Neuronal stem cell (in vitro differentiated cells): ENCODE data around the gene ITPK1.

ENCODE experiments used
- DNase-seq: peaks from one replicate; pipeline ENCODE4 v3.0.0-alpha.2; 2013; ENCODE audit warnings: low spot score
- H2AFZ ChIP-seq: one replicate; pipeline ENCODE4 v1.6.1; 2013; ENCODE audit warnings: mild to moderate bottlenecking, low read length, inconsistent platforms
- H2AK5ac ChIP-seq: 2 replicates; pipeline ENCODE4 v1.6.1; 2013; ENCODE audit warnings: low read depth, mild to moderate bottlenecking, inconsistent platforms, low read length, moderate library complexity, mixed read lengths
- H2BK120ac ChIP-seq: 2 replicates; pipeline ENCODE4 v1.6.1; 2013; ENCODE audit warnings: low read depth, mild to moderate bottlenecking, inconsistent platforms, low read length, moderate library complexity, mixed read lengths
- H2BK12ac ChIP-seq: one replicate; pipeline ENCODE4 v1.6.1; 2013; ENCODE audit warnings: low read length, inconsistent platforms
- H2BK15ac ChIP-seq: 2 replicates; pipeline ENCODE4 v1.6.1; 2013; ENCODE audit warnings: mild to moderate bottlenecking, low read length, inconsistent platforms, mixed read lengths
- H2BK5ac ChIP-seq: one replicate; pipeline ENCODE4 v1.6.1; 2013; ENCODE audit warnings: inconsistent platforms, mild to moderate bottlenecking, low read length, moderate library complexity
- H3K14ac ChIP-seq: one replicate; pipeline ENCODE4 v1.6.1; 2013; ENCODE audit warnings: low read length, inconsistent platforms
- H3K18ac ChIP-seq: 2 replicates; pipeline ENCODE4 v1.6.1; 2013; ENCODE audit warnings: low read length, inconsistent platforms
- H3K23ac ChIP-seq: 2 replicates; pipeline ENCODE4 v1.6.1; 2013; ENCODE audit warnings: low read depth, mild to moderate bottlenecking, mixed read lengths, low read length, inconsistent platforms; ENCODE audit not compliant: poor library complexity
- H3K27ac ChIP-seq: replicated peaks from 3 replicates; pipeline ENCODE4 v1.5.1; 2013; ENCODE audit warnings: low read length, inconsistent platforms
- H3K27me3 ChIP-seq, 3 experiments: 2 replicates each; pipeline ENCODE4 v1.6.1; 2013; ENCODE audit warnings: low read length in 3 of 3, mild to moderate bottlenecking in 2 of 3, inconsistent platforms in 1 of 3, low read depth in 1 of 3, mixed read lengths in 1 of 3, moderate library complexity in 1 of 3; ENCODE audit not compliant: control insufficient read depth in 3 of 3, insufficient read depth in 3 of 3
- H3K36me3 ChIP-seq, 2 donors: replicated peaks in 1 of 2; 2 replicates each; pipeline ENCODE4 v1.6.1; 2013; ENCODE audit warnings: low read length in 2 of 2; ENCODE audit not compliant: control insufficient read depth in 2 of 2, insufficient read depth in 2 of 2
- H3K4ac ChIP-seq: 2 replicates; pipeline ENCODE4 v1.6.1; 2013; ENCODE audit warnings: inconsistent platforms, mild to moderate bottlenecking, low read length, moderate library complexity
- H3K4me1 ChIP-seq, 2 donors: 1 replicate in 1 of 2; 2 replicates in 1 of 2; pipeline ENCODE4 v1.6.1; 2013; ENCODE audit warnings: low read length in 2 of 2, low read depth in 1 of 2; ENCODE audit not compliant: control insufficient read depth in 2 of 2, insufficient read depth in 1 of 2
- H3K4me2 ChIP-seq: one replicate; pipeline ENCODE4 v1.6.1; 2013; ENCODE audit warnings: mild to moderate bottlenecking, low read length, inconsistent platforms; ENCODE audit not compliant: insufficient read depth, poor library complexity, severe bottlenecking
- H3K4me3 ChIP-seq, 2 donors: 2 replicates each; pipeline ENCODE4 v1.5.1; 2013; ENCODE audit warnings: low read length in 2 of 2, mild to moderate bottlenecking in 2 of 2, inconsistent platforms in 1 of 2, moderate library complexity in 1 of 2
- H3K79me1 ChIP-seq: one replicate; pipeline ENCODE4 v1.6.1; 2013; ENCODE audit warnings: low read depth, mild to moderate bottlenecking, inconsistent platforms, low read length, moderate library complexity
- H3K9ac ChIP-seq: one replicate; pipeline ENCODE4 v1.6.1; 2013; ENCODE audit warnings: mild to moderate bottlenecking, low read depth, low read length, inconsistent platforms; ENCODE audit not compliant: poor library complexity
- H3K9me3 ChIP-seq, 2 donors: replicated peaks in 1 of 2; 2 replicates each; pipeline versions ENCODE3 to v1.6.1; 2013; ENCODE audit warnings: low read length in 2 of 2, mild to moderate bottlenecking in 2 of 2, inconsistent platforms in 1 of 2, low read depth in 1 of 2, mixed read lengths in 1 of 2, moderate library complexity in 1 of 2; ENCODE audit not compliant: control insufficient read depth in 2 of 2, insufficient read depth in 1 of 2
- H4K8ac ChIP-seq: one replicate; pipeline ENCODE4 v1.6.1; 2013; ENCODE audit warnings: low read depth, mild to moderate bottlenecking, inconsistent platforms, low read length, moderate library complexity
- H4K91ac ChIP-seq: one replicate; pipeline ENCODE4 v1.6.1; 2013; ENCODE audit warnings: low read length, low read depth, mild to moderate bottlenecking, inconsistent platforms; ENCODE audit not compliant: poor library complexity
- WGBS, 2 donors: extraction: QIAGEN DNeasy Blood & Tissue Kit; methylation state at CpG; one replicate each; pipeline ENCODE4 v1.1.7; 2013; ENCODE audit warnings: missing lambda C conversion rate in 2 of 2, mixed read lengths in 1 of 2; ENCODE audit not compliant: insufficient read length in 2 of 2, insufficient replicate concordance in 1 of 2; ENCODE audit errors: extremely low coverage in 2 of 2; 5-methylcytosine and 5-hydroxymethylcytosine counted together

ITPK1 gene

GRCh38 chr14:92988786-92989755 is 126.7 kb downstream of the ITPK1 start:
- Histone ChIP-seq H3K4me2 (no peak overlapping the region), H2BK5ac (peak overlapping the region; percentile 68), H3K4ac (no peak overlapping the region), H3K36me3 (peaks cover 6 to 7% of the 10 kb centered on the region in 2 donors), H3K9me3 (peaks cover 2 to 7% of the 10 kb centered on the region in 2 donors), H2AK5ac (no peak overlapping the region), H2BK15ac (no peak overlapping the region), H2BK12ac (no peak overlapping the region), H4K91ac (no peak overlapping the region), H3K27me3 (no peaks in the 10 kb centered on the region), H3K18ac (no peak overlapping the region), H3K4me1 (peaks cover 9 to 14% of the 10 kb centered on the region in 2 donors), H3K4me3 (no peak overlapping the region), H4K8ac (no peak overlapping the region), H2AFZ (no peak overlapping the region), H2BK120ac (no peak overlapping the region), H3K14ac (no peak overlapping the region), H3K27ac (no peak overlapping the region), H3K9ac (peak overlapping the region; percentile 1), H3K79me1 (no peaks in the 10 kb centered on the region), H3K23ac (no peak overlapping the region)
- WGBS, 2 donors: no CpG with 5 or more reads among the region's 14 CpGs
- DNase-seq: no peak

- H3K79me1 ChIP-seq: no peaks in the 10 kb centered on the region
- H3K9ac ChIP-seq: peak overlapping the region; percentile 65
- H4K91ac ChIP-seq: no peak overlapping the region
- H3K27me3 ChIP-seq: no peaks in the 10 kb centered on the region
- H3K9me3 ChIP-seq: peaks cover 2 to 7% of the 10 kb centered on the region in 2 donors
- no peak overlapping the region for H3K4me2 ChIP-seq
- H3K27ac ChIP-seq: no peak overlapping the region
- H2BK5ac ChIP-seq: no peak overlapping the region
- peaks cover 3 to 6% of the 10 kb centered on the region in 2 donors for H3K36me3 ChIP-seq
- DNase-seq: no peak
- peak overlapping the region; percentile 72 for H3K18ac ChIP-seq
- WGBS, 2 donors: no CpG with 5 or more reads among the region's 25 CpGs
- no peak overlapping the region for H3K14ac ChIP-seq
- no peak overlapping the region for H3K4ac ChIP-seq
- H3K23ac ChIP-seq: no peak overlapping the region
- H4K8ac ChIP-seq: no peak overlapping the region
- H2BK15ac ChIP-seq: peak overlapping the region; percentile 10
- H2BK12ac ChIP-seq: no peak overlapping the region
- H2AK5ac ChIP-seq: peak overlapping the region; percentile 86
- H2BK120ac ChIP-seq: peak overlapping the region; percentile 2
- no peak overlapping the region for H2AFZ ChIP-seq
- peaks cover 9 to 14% of the 10 kb centered on the region in 2 donors for H3K4me1 ChIP-seq
- peak overlapping the region in 1 of 2 donors; percentile 5 for H3K4me3 ChIP-seq
Observed at GRCh38 chr14:92987713-92988510, 127.8 kb downstream of the ITPK1 start.

GRCh38 chr14:92987148-92987570 is 128.6 kb downstream of the ITPK1 start:
- no peak overlapping the region for H2AFZ ChIP-seq
- H3K14ac ChIP-seq: no peak overlapping the region
- H2AK5ac ChIP-seq: no peak overlapping the region
- peaks cover 0 to 3% of the 10 kb centered on the region in 2 donors for H3K36me3 ChIP-seq
- H3K23ac ChIP-seq: peak overlapping the region; percentile 28
- H4K91ac ChIP-seq: no peak overlapping the region
- H3K27ac ChIP-seq: no peak overlapping the region
- no CpG with 5 or more reads among the region's 5 CpGs for WGBS, 2 donors
- no peak overlapping the region for H3K4me2 ChIP-seq
- H3K9ac ChIP-seq: no peak overlapping the region
- H3K4me1 ChIP-seq: peaks cover 9 to 14% of the 10 kb centered on the region in 2 donors
- H3K18ac ChIP-seq: peak overlapping the region; percentile 54
- no peak for DNase-seq
- H2BK15ac ChIP-seq: no peak overlapping the region
- no peak overlapping the region for H2BK120ac ChIP-seq
- no peak overlapping the region for H2BK5ac ChIP-seq
- H3K4me3 ChIP-seq: no peak overlapping the region
- no peak overlapping the region for H3K4ac ChIP-seq
- no peak overlapping the region for H4K8ac ChIP-seq
- no peak overlapping the region for H2BK12ac ChIP-seq
- peaks cover 2 to 7% of the 10 kb centered on the region in 2 donors for H3K9me3 ChIP-seq
- H3K79me1 ChIP-seq: no peaks in the 10 kb centered on the region
- H3K27me3 ChIP-seq: no peaks in the 10 kb centered on the region
